DND-41 (cell line): Measurements from ENCODE around the gene VEGFA.

Source experiments
- ATAC-seq: fragments of 200-7000 bp; cut with Tn5 transposase; 3 replicates; pipeline ENCODE4 v1.9.1; 2021; ENCODE audit warnings: low read depth; ENCODE audit not compliant: insufficient read depth
- DNase-seq: peaks from one replicate; pipeline ENCODE4 v3.0.0-alpha.2; 2020
- H2AFZ ChIP-seq: 2 replicates; pipeline ENCODE4 v1.6.0; 2012; ENCODE audit warnings: low read depth, low read length
- H3K27ac ChIP-seq: 2 replicates; pipeline ENCODE4 v1.5.1; 2012; ENCODE audit warnings: low read length, inconsistent platforms
- H3K27me3 ChIP-seq: fragments of 200-600 bp; sonication (generic); 2 replicates; pipeline ENCODE4 v1.6.0; 2012; ENCODE audit warnings: low read length, mild to moderate bottlenecking, inconsistent platforms; ENCODE audit not compliant: insufficient read depth, poor library complexity
- H3K36me3 ChIP-seq: 2 replicates; pipeline ENCODE4 v1.5.1; 2012; ENCODE audit warnings: low read length, inconsistent platforms; ENCODE audit not compliant: insufficient read depth
- H3K4me1 ChIP-seq: 2 replicates; pipeline ENCODE4 v1.5.1; 2012; ENCODE audit warnings: mild to moderate bottlenecking, low read length; ENCODE audit not compliant: insufficient read depth
- H3K4me2 ChIP-seq: 2 replicates; pipeline ENCODE4 v1.6.0; 2012; ENCODE audit warnings: mild to moderate bottlenecking, moderate library complexity, low read length, inconsistent platforms; ENCODE audit not compliant: insufficient read depth
- H3K4me3 ChIP-seq, 2 experiments: fragments of 200-600 bp in 1 of 2; shearing (Covaris generic) in 1 of 2; 2 replicates each; pipeline ENCODE4 v1.5.1; 2012 to 2016; ENCODE audit warnings: inconsistent platforms in 2 of 2, low read length in 2 of 2, mild to moderate bottlenecking in 2 of 2, low read depth in 1 of 2, moderate library complexity in 1 of 2
- H3K79me2 ChIP-seq: 2 replicates; pipeline ENCODE4 v1.6.0; 2012; ENCODE audit warnings: low read length, inconsistent platforms; ENCODE audit not compliant: insufficient read depth
- H3K9ac ChIP-seq: 2 replicates; pipeline ENCODE4 v1.6.0; 2012; ENCODE audit warnings: low read depth, mild to moderate bottlenecking, inconsistent platforms, low read length, moderate library complexity
- H3K9me3 ChIP-seq: 2 replicates; pipeline ENCODE4 v1.5.1; 2012; ENCODE audit warnings: low read length, moderate library complexity, mild to moderate bottlenecking, inconsistent platforms; ENCODE audit not compliant: insufficient read depth, severe bottlenecking
- H4K20me1 ChIP-seq: 2 replicates; pipeline ENCODE4 v1.6.0; 2012; ENCODE audit warnings: low read length; ENCODE audit not compliant: insufficient read depth
- CTCF ChIP-seq: IDR thresholded peaks from 2 replicates; pipeline ENCODE4 v1.5.1; 2012; ENCODE audit warnings: borderline replicate concordance, low read length, moderate library complexity, mild to moderate bottlenecking; ENCODE audit not compliant: poor library complexity, severe bottlenecking; ENCODE audit errors: extremely low read depth
- EZH2 ChIP-seq: IDR thresholded peaks from 3 replicates; pipeline ENCODE4 v1.6.1; 2012; ENCODE audit warnings: borderline replicate concordance, low read depth, mild to moderate bottlenecking, moderate library complexity, low read length, inconsistent platforms; ENCODE audit not compliant: severe bottlenecking

VEGFA gene

DNA sequence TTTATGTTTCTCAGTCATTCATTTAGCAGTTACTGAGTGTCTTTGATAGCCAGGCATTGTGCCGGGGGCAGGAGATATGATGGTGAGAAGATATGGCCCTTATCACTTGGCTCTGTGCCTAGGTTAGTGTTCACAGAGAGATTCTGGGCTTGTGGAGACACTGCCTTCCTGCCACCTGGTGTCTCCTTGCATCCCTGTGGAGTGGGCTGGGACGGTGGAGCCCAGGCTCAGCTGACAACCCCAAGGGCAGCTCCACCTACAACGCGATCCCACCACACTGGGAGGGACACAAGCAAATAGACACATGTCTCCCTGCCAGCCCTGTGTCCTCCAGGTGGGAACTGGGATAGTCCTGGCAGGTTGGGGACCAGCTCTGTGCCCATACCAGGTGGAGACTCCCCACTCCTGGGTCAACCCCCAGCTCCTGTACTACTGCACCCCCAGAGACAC, 30.3 kb upstream of the VEGFA start:
- Histone ChIP-seq H3K9ac (no peak overlapping the region), H3K4me3 (no peak overlapping the region), H3K27ac (no peak overlapping the region), H3K9me3 (no peaks in the 10 kb centered on the region), H4K20me1 (0 out of 2 replicates have a peak, but pooled peaks cover 3% of the 10 kb centered on the region), H3K79me2 (no peaks in the 10 kb centered on the region), H3K36me3 (no peaks in the 10 kb centered on the region), H3K4me1 (no peaks in the 10 kb centered on the region), H3K27me3 (peaks cover 3% of the 10 kb centered on the region), H3K4me2 (no peak overlapping the region), H2AFZ (no peak overlapping the region)
- ATAC-seq (no peak), DNase-seq (no peak)
- TF ChIP-seq CTCF (no peak), EZH2 (no peak)

GRCh38 chr6:43740321-43740960, 29.6 kb upstream of the VEGFA start:
- no peak overlapping the region for H3K4me2 ChIP-seq
- DNase-seq (no peak), ATAC-seq (no peak)
- H3K9me3 ChIP-seq, result no peaks in the 10 kb centered on the region
- 0 out of 2 replicates have a peak, but pooled peaks cover 3% of the 10 kb centered on the region for H4K20me1 ChIP-seq
- H3K36me3 ChIP-seq, result no peaks in the 10 kb centered on the region
- H3K4me3 ChIP-seq, result no peak overlapping the region
- H3K79me2 ChIP-seq, result no peaks in the 10 kb centered on the region
- H3K27ac ChIP-seq, result no peak overlapping the region
- H3K27me3 ChIP-seq, result peaks cover 6% of the 10 kb centered on the region
- TF ChIP-seq CTCF (no peak), EZH2 (no peak)
- H3K9ac ChIP-seq, result no peak overlapping the region
- H2AFZ ChIP-seq, result no peak overlapping the region
- no peaks in the 10 kb centered on the region for H3K4me1 ChIP-seq

DNA sequence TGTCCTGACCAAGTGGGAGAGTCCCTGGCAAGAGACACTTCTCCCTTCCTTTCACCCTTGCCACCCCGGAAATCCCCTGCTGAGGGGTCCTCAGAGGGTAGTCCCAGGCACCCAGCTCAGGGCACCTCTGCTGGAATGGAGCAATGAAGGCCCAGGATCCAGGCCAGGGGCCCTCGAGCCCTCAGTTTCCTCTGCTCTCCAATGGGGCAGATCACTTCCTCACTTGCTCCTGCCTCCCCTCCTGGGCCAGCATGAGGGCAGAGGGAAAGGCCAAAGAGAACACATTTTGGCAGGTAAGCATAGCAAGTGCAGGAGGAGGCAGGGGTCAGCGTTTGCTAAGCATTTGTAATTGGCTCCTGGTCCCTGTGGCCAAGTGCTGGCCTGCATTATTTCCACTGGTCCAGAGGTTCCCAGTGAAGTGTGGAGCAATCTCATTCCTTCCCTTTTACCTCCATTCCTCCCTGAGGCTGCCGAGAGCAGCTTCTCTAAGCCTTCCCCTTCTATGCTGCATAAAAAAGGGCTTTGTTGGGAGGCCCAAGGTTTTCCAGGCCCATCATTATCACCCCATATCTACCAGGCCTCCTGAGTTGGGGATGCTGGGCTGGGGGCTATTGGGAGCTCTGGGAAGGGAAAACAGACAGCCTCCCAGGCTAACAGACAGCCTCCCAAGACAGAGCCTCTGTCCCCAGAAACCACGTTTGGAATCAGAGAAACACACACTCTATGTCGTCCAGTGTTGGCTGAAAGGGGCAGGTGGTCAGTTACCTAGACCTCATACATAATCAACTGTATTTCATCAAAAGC, 28.8 kb upstream of the VEGFA start:
- H3K9ac ChIP-seq, result no peak overlapping the region
- no peak overlapping the region for H2AFZ ChIP-seq
- no peak for DNase-seq
- no peaks in the 10 kb centered on the region for H3K36me3 ChIP-seq
- H3K27ac ChIP-seq, result no peak overlapping the region
- ATAC-seq, result no peak
- H3K79me2 ChIP-seq, result no peaks in the 10 kb centered on the region
- H3K27me3 ChIP-seq, result peaks cover 11% of the 10 kb centered on the region
- H3K4me2 ChIP-seq, result no peak overlapping the region
- H3K4me1 ChIP-seq, result no peaks in the 10 kb centered on the region
- no peak for TF ChIP-seq EZH2
- H3K9me3 ChIP-seq, result no peaks in the 10 kb centered on the region
- no peak overlapping the region for H3K4me3 ChIP-seq
- 0 out of 2 replicates have a peak, but pooled peaks cover 3% of the 10 kb centered on the region for H4K20me1 ChIP-seq

DNA sequence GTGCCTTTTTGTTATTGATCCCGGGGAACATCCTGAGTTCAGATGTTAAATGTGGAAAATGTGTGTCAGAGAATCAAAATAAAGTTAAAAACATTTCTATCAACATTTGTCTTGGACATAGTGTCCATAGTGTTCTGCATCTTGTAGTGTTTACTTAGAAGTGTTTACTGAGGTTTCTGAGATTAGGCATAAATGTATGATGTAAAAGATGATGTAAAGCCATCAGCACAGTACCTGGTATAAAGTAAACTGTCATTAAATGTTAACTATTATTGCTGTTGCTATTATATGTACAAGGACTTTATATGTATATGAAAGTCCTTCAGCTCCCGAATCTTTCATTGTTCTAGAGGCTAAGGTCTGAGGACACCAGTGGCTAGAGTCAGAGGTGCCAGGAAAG, 28.2 kb upstream of the VEGFA start:
- no peak for DNase-seq
- H3K4me2 ChIP-seq, result no peak overlapping the region
- H4K20me1 ChIP-seq, result 0 out of 2 replicates have a peak, but pooled peaks cover 3% of the 10 kb centered on the region

More for the DNA sequence above, 28.2 kb upstream of the VEGFA start:
- Histone ChIP-seq H3K4me3 (no peak overlapping the region), H3K9ac (no peak overlapping the region), H2AFZ (no peak overlapping the region), H3K36me3 (no peaks in the 10 kb centered on the region), H3K4me1 (no peaks in the 10 kb centered on the region), H3K9me3 (no peaks in the 10 kb centered on the region), H3K27ac (no peak overlapping the region), H3K79me2 (no peaks in the 10 kb centered on the region), H3K27me3 (peaks cover 15% of the 10 kb centered on the region)
- TF ChIP-seq EZH2 (no peak), CTCF (no peak)
- no peak for ATAC-seq
